H1 (cell line): ENCODE data around the gene KIAA1614. TPM values are rescaled to one million over a fixed set of nuclear protein-coding genes. Genes with fewer than 3 reads are reported as not detected.
A peak's percentile ranks its signal among the peaks of the same experiment; 100 is the strongest.

ENCODE experiments used
- CTCF ChIA-PET: fragments of 300-600 bp; sonication (Branson Sonifier 250); formaldehyde crosslinking; loops from one replicate; lab custom pipeline; 2021; ENCODE audit not compliant: partially characterized antibody; lab: Charles Lee
- POLR2A ChIA-PET: fragments of 300-600 bp; sonication (Branson Sonifier 250); formaldehyde crosslinking; loops from one replicate; lab custom pipeline; 2021; ENCODE audit warnings: inconsistent platforms; ENCODE audit not compliant: partially characterized antibody; lab: Charles Lee
- DNase-seq, 2 experiments: peaks; one replicate each; pipeline versions ENCODE4 v3.0.0 to v3.0.0-alpha.2; 2010 to 2022; ENCODE audit warnings: low spot score in 2 of 2, low read depth in 1 of 2, mixed read lengths in 1 of 2
- FAIRE-seq: peaks from 2 replicates; lab custom pipeline; 2011; peaks lifted over from hg19 to GRCh38; lab: Jason Lieb, UNC
- H2AFZ ChIP-seq: 2 replicates; pipeline ENCODE4 v1.8.1; 2012; ENCODE audit warnings: low read length, inconsistent platforms
- H2AK5ac ChIP-seq: 2 replicates; pipeline ENCODE4 v1.6.1; 2013; ENCODE audit warnings: low read depth, low read length
- H2BK120ac ChIP-seq: replicated peaks from 2 replicates; pipeline ENCODE3; 2013; ENCODE audit warnings: low read depth, low read length, inconsistent platforms
- H2BK12ac ChIP-seq: 2 replicates; pipeline ENCODE4 v1.6.1; 2013; ENCODE audit warnings: low read depth, low read length
- H2BK15ac ChIP-seq: 2 replicates; pipeline ENCODE4 v1.6.1; 2013; ENCODE audit warnings: low read length
- H2BK20ac ChIP-seq: 2 replicates; pipeline ENCODE4 v1.6.1; 2013; ENCODE audit warnings: low read length
- H2BK5ac ChIP-seq: 2 replicates; pipeline ENCODE4 v1.6.1; 2013; ENCODE audit warnings: low read depth, low read length
- H3K14ac ChIP-seq: 2 replicates; pipeline ENCODE4 v1.6.1; 2013; ENCODE audit warnings: inconsistent platforms; ENCODE audit not compliant: insufficient read length
- H3K18ac ChIP-seq: 2 replicates; pipeline ENCODE4 v1.6.1; 2013; ENCODE audit warnings: low read length; ENCODE audit errors: extremely low read depth
- H3K23ac ChIP-seq: 2 replicates; pipeline ENCODE4 v1.6.1; 2013; ENCODE audit warnings: inconsistent platforms; ENCODE audit not compliant: insufficient read length
- H3K23me2 ChIP-seq: 2 replicates; pipeline ENCODE4 v1.6.1; 2013; ENCODE audit warnings: low read depth, low read length
- H3K27ac ChIP-seq: 2 replicates; pipeline ENCODE4 v1.6.1; 2011; ENCODE audit warnings: low read depth, low read length, inconsistent platforms
- H3K27me3 ChIP-seq, 4 experiments: replicated peaks in 1 of 4; 1 replicate in 1 of 4; 2 replicates in 3 of 4; pipeline versions ENCODE4 v1.6.1 to v1.8.1; 2011 to 2013; ENCODE audit warnings: low read length in 3 of 4, mild to moderate bottlenecking in 3 of 4, inconsistent platforms in 2 of 4, mixed read lengths in 2 of 4, moderate library complexity in 1 of 4; ENCODE audit not compliant: control insufficient read depth in 3 of 4, insufficient read depth in 3 of 4; ENCODE audit errors: extremely low read depth in 1 of 4
- H3K36me3 ChIP-seq, 4 experiments: 2 replicates each; pipeline versions ENCODE4 v1.6.1 to v1.8.1; 2011 to 2013; ENCODE audit warnings: mild to moderate bottlenecking in 4 of 4, low read length in 3 of 4, moderate library complexity in 2 of 4, control low read depth in 1 of 4, inconsistent platforms in 1 of 4; ENCODE audit not compliant: insufficient read depth in 4 of 4, control insufficient read depth in 2 of 4
- H3K4ac ChIP-seq: replicated peaks from 2 replicates; pipeline ENCODE3; 2013; ENCODE audit warnings: low read length, low read depth, mixed read lengths, inconsistent platforms; ENCODE audit not compliant: insufficient read length
- H3K4me1 ChIP-seq, 4 experiments: replicated peaks in 1 of 4; 1 replicate in 1 of 4; 2 replicates in 3 of 4; pipeline versions ENCODE4 v1.6.1 to v1.8.1; 2011 to 2013; ENCODE audit warnings: low read length in 3 of 4, inconsistent platforms in 2 of 4, mixed read lengths in 1 of 4; ENCODE audit not compliant: insufficient read depth in 4 of 4, control insufficient read depth in 3 of 4
- H3K4me2 ChIP-seq, 2 experiments: 2 replicates each; pipeline versions ENCODE4 v1.6.1 to v1.8.1; 2011 to 2013; ENCODE audit warnings: low read depth in 2 of 2, low read length in 2 of 2, control low read depth in 1 of 2, inconsistent platforms in 1 of 2, mild to moderate bottlenecking in 1 of 2; ENCODE audit not compliant: insufficient read depth in 1 of 2
- H3K4me3 ChIP-seq, 4 experiments: fragments of 200-600, 300-600 bp in 1 of 4; sonication (generic), shearing (Covaris generic), sonication (Bioruptor Twin) in 1 of 4; 2 replicates each; pipeline versions ENCODE4 v1.5.1 to v1.8.1; 2011 to 2016; ENCODE audit warnings: low read length in 4 of 4, low read depth in 3 of 4, control low read depth in 2 of 4, inconsistent platforms in 2 of 4, mild to moderate bottlenecking in 2 of 4, mixed read lengths in 1 of 4, moderate library complexity in 1 of 4; ENCODE audit not compliant: insufficient read depth in 2 of 4; ENCODE audit errors: extremely low read depth in 1 of 4
- H3K56ac ChIP-seq: replicated peaks from 2 replicates; pipeline ENCODE3; 2013; ENCODE audit warnings: low read depth, mild to moderate bottlenecking, mixed read lengths, low read length, inconsistent platforms; ENCODE audit not compliant: insufficient read length
- H3K79me1 ChIP-seq: 2 replicates; pipeline ENCODE4 v1.6.1; 2013; ENCODE audit warnings: low read depth, low read length, control low read depth
- H3K79me2 ChIP-seq, 2 experiments: 2 replicates each; pipeline versions ENCODE4 v1.6.1 to v1.8.1; 2012 to 2013; ENCODE audit warnings: low read length in 2 of 2, mild to moderate bottlenecking in 2 of 2, inconsistent platforms in 1 of 2; ENCODE audit not compliant: insufficient read depth in 2 of 2, control insufficient read depth in 1 of 2
- H3K9ac ChIP-seq, 4 experiments: replicated peaks in 1 of 4; 1 replicate in 1 of 4; 2 replicates in 3 of 4; pipeline versions ENCODE4 v1.6.1 to v1.8.1; 2011 to 2013; ENCODE audit warnings: low read depth in 3 of 4, low read length in 3 of 4, control low read depth in 2 of 4, mild to moderate bottlenecking in 2 of 4, moderate library complexity in 2 of 4, inconsistent platforms in 1 of 4; ENCODE audit errors: extremely low read depth in 1 of 4
- H3K9me3 ChIP-seq, 2 experiments: 2 replicates each; pipeline versions ENCODE4 v1.6.1 to v1.8.1; 2012 to 2013; ENCODE audit warnings: mild to moderate bottlenecking in 2 of 2, moderate library complexity in 2 of 2, control low read depth in 1 of 2, inconsistent platforms in 1 of 2, low read depth in 1 of 2, low read length in 1 of 2, mixed read lengths in 1 of 2; ENCODE audit not compliant: insufficient read depth in 2 of 2
- H4K20me1 ChIP-seq, 2 experiments: replicated peaks in 1 of 2; 2 replicates each; pipeline versions ENCODE3 to v1.8.1; 2011 to 2013; ENCODE audit warnings: inconsistent platforms in 2 of 2, low read length in 2 of 2, mild to moderate bottlenecking in 1 of 2; ENCODE audit not compliant: insufficient read depth in 2 of 2, control insufficient read depth in 1 of 2
- H4K5ac ChIP-seq: 2 replicates; pipeline ENCODE4 v1.6.1; 2013; ENCODE audit warnings: low read length, low read depth, mixed read lengths, inconsistent platforms; ENCODE audit not compliant: insufficient read length
- H4K8ac ChIP-seq: 2 replicates; pipeline ENCODE4 v1.8.0; 2013; ENCODE audit warnings: mild to moderate bottlenecking, moderate library complexity, low read length, inconsistent platforms; ENCODE audit not compliant: insufficient read depth; ENCODE audit errors: extremely low read depth
- H4K91ac ChIP-seq: replicated peaks from 2 replicates; pipeline ENCODE3; 2013; ENCODE audit warnings: low read length, mixed read lengths, inconsistent platforms; ENCODE audit not compliant: insufficient read length
- BCL11A ChIP-seq, 2 experiments: IDR thresholded peaks; one replicate each; pipeline ENCODE4 v1.6.1; 2011; ENCODE audit warnings: low read depth in 2 of 2, low read length in 2 of 2, mild to moderate bottlenecking in 2 of 2
- KDM5A ChIP-seq: fragments of 200-600 bp; IDR thresholded peaks from 2 replicates; pipeline ENCODE4 v1.7.1; 2012; ENCODE audit warnings: mild to moderate bottlenecking, low read length, inconsistent platforms, mixed read lengths
- WGBS, 2 experiments: shearing (Covaris generic) in 1 of 2; methylation state at CpG; one replicate each; pipeline versions ENCODE4 v1.1.6 to v1.1.7; 2013 to 2015; ENCODE audit warnings: low lambda C conversion rate in 2 of 2, mixed read lengths in 2 of 2, inconsistent platforms in 1 of 2, low coverage in 1 of 2, missing lambda C conversion rate in 1 of 2; ENCODE audit not compliant: insufficient replicate concordance in 2 of 2, insufficient coverage in 1 of 2, insufficient read length in 1 of 2; ENCODE audit errors: extremely low coverage in 1 of 2, missing lambda C conversion rate in 1 of 2; 5-methylcytosine and 5-hydroxymethylcytosine counted together
- polyA plus RNA-seq, 7 experiments: library from polyadenylated mRNA; depleted of rRNA in 3 of 7; stranded (reverse) in 5 of 7; unstranded in 2 of 7; fragments of >200 nt in 5 of 7; fragments of 200-250 nt in 2 of 7; gene quantifications; 1 replicate in 5 of 7; 2 replicates in 1 of 7; 4 replicates in 1 of 7; pipeline versions ENCODE4 v1.2.1 to v1.2.3, GENCODE V29; 2011 to 2013; ENCODE audit warnings: missing spikeins in 2 of 7, mixed read lengths in 2 of 7
- total RNA-seq: library from RNA; stranded (reverse); fragmentation: NEBNext Ultra II Directional; extraction: Animal tissue kit (Norgen Biotek cat#: 25700); gene quantifications from 2 replicates; pipeline ENCODE4 v1.2.1, GENCODE V29; 2021

The KIAA1614 gene
- total and polyA plus RNA-seq, 2 of the 8 experiments (the other 6 are each of a cell fraction or from before 2014, with no cell fraction given), result 1.3 to 3.1 TPM

- peak overlapping the region; percentile 27 for H3K4ac ChIP-seq
- H2BK15ac ChIP-seq, result 0 out of 2 replicates have a peak overlapping the region, but pooled peaks have one; percentile 93
- H2BK120ac ChIP-seq, result no peak overlapping the region
- H3K79me1 ChIP-seq, result no peaks in the 10 kb centered on the region
- DNase-seq, result peak in 1 of 2 experiments; percentile 39
- H3K36me3 ChIP-seq, result no peaks in the 10 kb centered on the region
- H2AFZ ChIP-seq, result no peak overlapping the region; the same call in 1 of the 2 replicates
- 87% methylated on average over 7 of the region's 7 CpGs; no CpG with 5 or more reads in 1 of the 2 experiments for WGBS, 2 experiments
- no peak overlapping the region for H3K9ac ChIP-seq
- CTCF ChIA-PET, result interaction anchor here (0.6 to 7.0 kb wide), 10 partner anchors 12 to 390 kb away, joined by 3 to 43 read pairs (median 4); no protein-coding TSS in a partner anchor
- no peak overlapping the region for H3K27ac ChIP-seq
- peak overlapping the region; percentile 42; the same call in 1 of the 2 replicates for H3K18ac ChIP-seq
- H3K4me2 ChIP-seq, result no peak overlapping the region
- no peak overlapping the region for H4K5ac ChIP-seq
- no peaks in the 10 kb centered on the region for H3K79me2 ChIP-seq
- no peak overlapping the region for H4K91ac ChIP-seq
- H3K4me1 ChIP-seq, result peaks cover 0 to 15% (median 6%) of the 10 kb centered on the region in 4 experiments; a peak in 4 of 7 replicates
- H2BK20ac ChIP-seq, result peak overlapping the region; percentile 26; the same call in 1 of the 2 replicates
- H2BK12ac ChIP-seq, result no peak overlapping the region
- POLR2A ChIA-PET, result interaction anchor here (0.6 to 6.1 kb wide), 3 partner anchors 12 to 191 kb away, joined by 3 to 50 read pairs (median 3); partner anchors contain the start of gene KIAA1614
- H3K9me3 ChIP-seq, result no peaks in the 10 kb centered on the region
- no peak overlapping the region for H3K4me3 ChIP-seq
- H4K8ac ChIP-seq, result peak overlapping the region; percentile 16; the same call in 1 of the 2 replicates
- no peak overlapping the region for H3K14ac ChIP-seq
- no peaks in the 10 kb centered on the region for H3K23me2 ChIP-seq
- no peak overlapping the region for H2BK5ac ChIP-seq
- FAIRE-seq, result no peak
- no peak overlapping the region for H2AK5ac ChIP-seq
- no peak overlapping the region for H3K23ac ChIP-seq
- no peak overlapping the region for H3K56ac ChIP-seq
- peaks cover 0 to 3% (median 0%) of the 10 kb centered on the region in 4 experiments; a peak in 2 of 7 replicates for H3K27me3 ChIP-seq
- H4K20me1 ChIP-seq, result no peaks in the 10 kb centered on the region
- TF ChIP-seq BCL11A (IDR thresholded peaks at IDR 0.05; ENCODE audit: low read depth in 2 of 2, low read length in 2 of 2) (no peak), KDM5A (no peak)
Observed at GRCh38 chr1:180899262-180899661, 13.4 kb upstream of the KIAA1614 start.
